ENCODE data around the gene CEP57.
"Not testable (repeated sequence)": the region's sequence is repeated elsewhere in the genome, so short reads cannot be mapped to it uniquely, and the experiment has no call there.

Gene CEP57

GRCh38 chr11:95796501-95796900 is 6.2 kb downstream of the CEP57 start:
- DNase-seq (ENCODE audit: low read depth) = no peak

GRCh38 chr11:95799546-95799945 is 9.2 kb downstream of the CEP57 start:
- DNase-seq (ENCODE audit: low read depth) = no peak

- DNase-seq (ENCODE audit: low read depth) = no peak
Measured at GRCh38 chr11:95800438-95800837, 10.1 kb downstream of the CEP57 start.

DNA sequence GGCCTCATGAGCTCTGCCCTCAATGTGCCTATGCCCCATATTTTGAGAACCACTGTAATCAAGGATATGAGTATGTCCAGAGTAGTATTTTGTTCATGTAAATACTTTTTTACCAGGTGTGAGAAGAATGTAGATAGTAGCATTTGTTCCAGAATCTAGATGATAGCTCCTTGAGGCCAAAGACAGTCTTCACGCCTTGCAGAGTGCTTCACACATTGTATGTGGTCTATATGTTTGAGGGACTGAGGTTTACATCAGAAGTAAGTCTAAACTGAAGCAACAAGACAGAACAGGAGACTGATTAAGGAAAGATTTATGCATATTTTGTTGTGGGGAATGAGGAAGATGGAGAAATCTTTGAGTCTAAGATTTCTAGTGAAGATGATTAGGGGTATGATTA is 12.5 kb downstream of the CEP57 start:
- DNase-seq (ENCODE audit: low read depth) = no peak

DNA sequence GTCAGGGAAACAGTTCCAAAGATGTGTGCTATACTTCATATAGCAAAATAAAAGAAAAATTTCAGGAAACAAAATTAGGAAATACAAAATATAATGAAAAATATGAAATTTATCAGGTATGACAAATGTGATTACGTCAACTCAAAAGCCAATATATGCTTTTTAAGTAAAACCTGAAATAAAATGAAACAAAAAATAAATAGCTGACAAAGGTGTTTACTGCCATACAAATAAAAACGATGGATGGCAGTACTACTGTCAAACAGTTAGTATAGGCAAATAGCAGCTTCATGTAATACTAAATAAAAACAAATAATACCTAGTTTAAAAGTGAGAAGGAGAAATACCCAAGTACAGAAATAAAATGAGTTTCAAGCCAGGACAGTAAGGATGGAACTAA is 13.7 kb downstream of the CEP57 start:
- DNase-seq (ENCODE audit: low read depth) = no peak

- DNase-seq (ENCODE audit: low read depth) = no peak
Measured at GRCh38 chr11:95805869-95806268, 15.6 kb downstream of the CEP57 start.

DNA sequence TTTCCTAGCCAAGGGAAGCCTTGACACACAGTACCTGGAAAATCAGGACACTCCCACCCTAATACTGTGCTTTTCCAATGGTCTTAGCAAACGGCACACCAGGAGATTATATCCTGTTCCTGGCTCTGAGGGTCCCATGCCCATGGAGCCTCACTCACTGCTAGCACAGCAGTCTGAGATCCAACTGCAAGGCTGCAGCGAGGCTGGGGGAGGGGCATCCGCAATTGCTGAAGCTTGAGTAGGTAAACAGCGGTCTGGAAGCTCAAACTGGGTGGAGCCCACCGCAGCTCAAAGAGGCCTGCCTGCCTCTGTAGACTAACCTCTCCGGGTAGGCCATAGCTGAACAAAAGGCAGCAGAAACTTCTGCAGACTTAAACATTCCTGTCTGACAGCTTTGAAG is 16.2 kb downstream of the CEP57 start:
- DNase-seq (ENCODE audit: low read depth) = not testable (repeated sequence)

GRCh38 chr11:95811052-95811451 is 20.8 kb downstream of the CEP57 start:
- DNase-seq (ENCODE audit: low read depth) = not testable (repeated sequence)

GRCh38 chr11:95816037-95816436 is 25.7 kb downstream of the CEP57 start:
- DNase-seq (ENCODE audit: low read depth) = no peak

GRCh38 chr11:95821640-95822039 is 31.3 kb downstream of the CEP57 start:
- DNase-seq (ENCODE audit: low read depth) = no peak

- DNase-seq (ENCODE audit: low read depth) = no peak
Measured at GRCh38 chr11:95827696-95828095, 37.4 kb downstream of the CEP57 start.

- DNase-seq (ENCODE audit: low read depth) = no peak
Measured at GRCh38 chr11:95829580-95830259, 39.4 kb downstream of the CEP57 start.

- DNase-seq (ENCODE audit: low read depth) = no peak
Measured at GRCh38 chr11:95831198-95831883, 41.0 kb downstream of the CEP57 start.

- no peak for DNase-seq (ENCODE audit: low read depth)
Measured at GRCh38 chr11:95832763-95833162, 42.5 kb downstream of the CEP57 start.

DNA sequence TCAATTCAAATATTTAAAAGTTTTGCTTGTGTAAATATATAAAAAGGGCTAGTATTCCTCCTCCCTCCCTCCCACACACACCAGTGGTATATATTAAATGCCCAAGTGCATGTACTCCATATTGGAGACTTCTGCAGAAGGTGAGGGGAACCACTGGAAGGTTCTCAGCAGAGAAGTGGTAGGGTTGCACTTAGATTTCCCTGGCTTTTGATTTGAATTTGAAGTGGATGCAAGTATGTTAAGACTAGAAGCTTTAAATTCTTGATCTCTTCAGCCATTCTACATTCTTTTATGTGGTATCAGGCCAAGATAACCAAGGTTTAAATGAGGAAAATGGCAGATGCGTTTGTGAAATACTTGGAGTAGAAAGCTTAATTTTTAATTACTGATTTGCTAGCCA is 43.1 kb downstream of the CEP57 start:
- DNase-seq (ENCODE audit: low read depth) = no peak

DNA sequence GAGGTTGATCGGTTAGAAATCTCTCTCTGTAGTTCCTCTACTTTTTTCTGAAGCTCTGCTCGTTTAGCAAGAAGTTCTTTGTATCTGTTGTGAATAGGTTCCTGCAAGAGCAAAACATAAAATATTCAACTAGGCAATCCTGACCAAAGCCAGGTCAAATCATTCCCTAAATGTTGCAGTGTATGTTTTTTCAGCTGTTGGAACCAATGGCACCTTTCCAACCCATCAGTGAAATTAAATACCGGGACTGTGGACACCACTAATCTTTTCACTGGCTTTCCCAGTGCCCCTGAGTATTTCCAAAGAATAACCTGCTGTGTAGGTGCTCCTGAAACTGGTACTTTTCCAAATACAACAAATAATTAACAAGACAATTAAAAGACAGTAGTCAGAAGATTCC is 45.1 kb downstream of the CEP57 start:
- DNase-seq (ENCODE audit: low read depth) = no peak

GRCh38 chr11:95835768-95836488 is 45.6 kb downstream of the CEP57 start:
- peak; percentile 20 for DNase-seq (ENCODE audit: low read depth)

GRCh38 chr11:95845167-95845566 is 54.9 kb downstream of the CEP57 start:
- DNase-seq (ENCODE audit: low read depth) = no peak

- DNase-seq (ENCODE audit: low read depth) = no peak
Measured at GRCh38 chr11:95849087-95849825, 59.0 kb downstream of the CEP57 start.

DNA sequence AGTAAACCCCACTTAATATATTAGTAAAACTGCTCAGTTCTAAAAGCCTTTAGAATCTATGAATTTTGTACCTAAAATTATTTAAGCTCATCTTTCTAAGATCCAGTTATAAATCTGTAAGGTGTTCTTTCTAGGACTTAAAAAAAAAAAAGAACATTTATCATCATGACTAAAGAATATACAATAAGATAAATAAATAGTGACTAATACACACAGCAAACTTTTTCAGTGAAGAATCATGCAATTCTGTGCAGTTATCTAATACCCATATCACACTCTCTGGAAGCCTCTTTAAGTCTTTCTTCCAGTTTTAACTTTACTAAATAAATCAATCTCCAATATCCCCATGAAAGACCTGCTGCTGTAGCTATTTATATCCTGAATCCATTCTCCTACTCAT is 59.8 kb downstream of the CEP57 start:
- DNase-seq (ENCODE audit: low read depth) = no peak

DNA sequence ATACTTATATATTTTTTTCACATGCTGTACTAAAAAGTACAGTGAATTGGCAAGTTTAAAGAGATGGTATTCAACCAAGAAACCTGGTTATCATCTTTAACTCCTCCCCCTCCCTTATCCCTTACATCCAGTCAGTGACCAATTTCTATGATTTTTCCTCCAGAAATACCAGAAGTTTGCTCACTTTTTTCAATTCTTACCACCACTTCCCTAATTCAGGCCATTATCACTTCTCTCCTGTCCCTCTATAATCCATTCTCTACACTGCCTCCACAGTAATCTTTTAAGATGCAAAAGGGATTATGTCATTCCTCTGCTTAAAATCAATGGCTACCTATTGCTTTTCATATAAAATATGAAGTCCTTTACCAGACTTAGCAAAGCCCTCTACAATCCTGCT is 62.8 kb downstream of the CEP57 start:
- no peak for DNase-seq (ENCODE audit: low read depth)

DNA sequence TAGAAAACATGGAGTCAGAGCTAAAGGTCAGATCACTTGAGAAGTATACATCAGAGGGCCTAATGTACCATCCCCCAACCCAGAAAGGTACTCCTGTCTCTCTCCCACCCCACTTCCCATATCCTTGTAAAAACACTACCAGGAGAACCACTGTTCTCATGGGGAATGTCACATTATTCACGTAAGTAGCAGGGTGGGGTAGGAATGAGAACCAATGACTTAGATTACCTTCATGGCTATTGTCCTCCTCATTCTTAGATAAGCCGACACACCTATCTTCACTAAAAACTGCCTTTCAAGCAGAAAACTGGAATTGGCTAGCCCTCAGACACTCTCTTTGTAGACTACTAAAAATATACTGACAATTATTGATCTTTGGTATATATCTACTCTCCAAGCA is 63.6 kb downstream of the CEP57 start:
- no peak for DNase-seq (ENCODE audit: low read depth)

DNA sequence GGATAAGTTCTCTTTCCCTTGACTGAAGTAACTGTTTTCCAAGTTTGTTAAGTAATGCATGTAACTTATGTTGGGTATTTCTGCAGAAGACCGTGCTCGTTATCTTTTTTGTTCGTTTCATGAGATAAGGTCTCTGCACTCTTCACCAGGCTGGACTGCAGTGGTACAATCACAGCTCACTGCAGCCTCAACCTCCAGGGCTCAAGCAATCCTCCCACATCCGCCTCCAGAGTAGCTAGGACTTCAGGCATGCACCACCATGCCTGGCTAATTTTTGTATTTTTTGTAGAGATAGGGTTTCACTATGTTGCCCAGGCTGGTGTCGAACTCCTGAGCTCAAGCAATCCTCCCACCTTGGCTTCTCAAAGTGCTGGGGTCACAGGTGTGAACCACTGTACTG is 64.1 kb downstream of the CEP57 start:
- not testable (repeated sequence) for DNase-seq (ENCODE audit: low read depth)

Measured in CMK (cell line).